GM18867 (cell line): ENCODE data around the gene EFNA5.

Experiments used
- ATAC-seq: cut with Tn5 transposase; IDR thresholded peaks from one replicate; pipeline ENCODE4 v1.9.1; 2021; ENCODE audit warnings: mild to moderate bottlenecking, moderate library complexity; ENCODE audit not compliant: unreplicated experiment

EFNA5 gene

DNA sequence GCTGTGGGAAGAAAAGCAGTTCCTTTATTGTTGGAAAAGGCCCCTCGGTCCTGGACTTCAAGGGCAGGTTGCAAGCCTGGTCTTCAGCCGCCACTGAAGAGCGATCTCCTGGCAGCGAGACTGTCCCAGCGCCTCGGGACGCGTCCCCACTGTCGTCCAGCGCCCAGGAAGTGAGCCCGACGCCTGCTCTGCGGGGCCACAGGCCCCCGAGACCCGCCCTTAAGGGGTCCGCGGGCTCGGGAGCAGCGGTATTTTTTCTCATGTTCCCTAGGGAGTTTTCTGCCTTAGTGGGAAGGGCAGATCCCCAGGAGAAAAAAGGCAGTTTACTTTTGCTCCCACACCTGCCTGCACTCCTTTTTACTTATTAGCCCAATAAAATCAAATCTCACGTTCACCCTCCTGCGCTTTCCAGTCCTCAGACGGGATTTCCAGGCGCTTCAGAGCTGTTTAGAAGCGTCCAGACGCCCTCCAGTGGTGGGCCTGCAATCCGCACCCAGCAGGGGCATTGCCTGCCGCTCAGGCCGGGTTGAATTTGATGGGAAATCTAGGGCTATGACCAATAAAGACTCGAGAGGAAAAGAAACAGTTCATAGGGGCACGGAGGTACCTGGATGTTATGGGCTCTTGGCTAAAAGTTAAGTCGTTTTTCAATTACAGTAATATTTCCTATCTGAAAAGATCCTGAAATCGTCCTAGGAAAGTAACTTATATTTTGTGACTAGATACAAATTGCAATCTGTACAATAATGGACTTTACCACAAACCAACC, 2.8 kb upstream of the EFNA5 start:
- peak; percentile 78 for ATAC-seq

DNA sequence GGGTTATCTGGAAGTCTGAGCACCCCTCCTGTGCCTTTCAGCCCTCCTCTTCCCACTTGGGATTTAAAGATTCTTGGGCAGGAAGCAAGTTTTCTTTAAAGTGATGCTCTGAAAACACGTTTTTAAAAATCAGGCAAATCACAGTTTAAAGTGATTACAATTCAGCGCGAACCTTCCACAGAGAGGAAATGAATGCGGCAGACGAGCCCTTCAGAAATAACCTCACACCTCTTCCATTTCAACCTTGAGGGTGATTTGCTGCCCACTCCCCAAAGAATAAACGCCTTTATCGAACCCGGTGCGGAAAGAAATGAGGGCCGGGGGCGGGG, 2.3 kb upstream of the EFNA5 start:
- ATAC-seq: no peak

DNA sequence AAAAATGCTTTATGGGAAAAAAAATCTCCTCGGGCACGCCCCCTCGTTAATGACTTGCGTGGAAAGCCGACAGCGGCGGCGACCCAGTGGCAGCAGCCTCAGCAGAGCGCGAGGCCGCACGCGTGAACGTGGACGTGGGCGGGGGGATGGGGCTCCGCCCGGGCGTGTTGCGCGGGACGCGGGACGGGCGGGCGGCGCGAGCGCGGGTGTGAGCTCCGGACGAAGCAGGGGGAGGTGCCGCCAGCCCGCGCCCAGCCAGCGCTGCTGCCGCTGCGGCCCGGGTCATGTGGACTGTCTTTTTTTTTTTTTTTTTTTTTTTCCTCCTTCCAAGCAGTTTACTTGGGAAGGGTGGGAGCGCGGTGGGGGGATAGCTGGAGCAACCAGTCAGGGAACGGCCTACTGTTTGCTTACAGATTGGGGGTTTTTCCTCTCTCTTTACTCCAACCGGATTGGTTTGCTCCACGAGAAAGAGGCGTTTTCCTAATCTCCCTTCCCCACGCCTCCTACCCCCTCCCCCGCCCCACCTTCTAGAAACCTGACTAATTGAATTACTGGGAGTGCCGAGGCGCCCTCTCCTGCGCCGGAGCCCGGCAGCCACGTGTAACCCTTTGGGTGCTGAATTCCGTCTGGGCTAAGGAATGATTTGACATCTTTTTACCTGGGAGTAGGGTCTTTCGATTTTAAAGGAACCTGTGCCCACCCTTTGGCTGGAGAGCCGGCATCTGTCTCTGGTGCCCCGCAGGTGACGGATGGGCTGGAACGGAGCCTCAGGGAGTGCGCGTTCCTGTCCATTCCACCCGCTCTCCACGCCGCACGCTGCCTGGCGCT, 1.7 kb upstream of the EFNA5 start:
- no peak for ATAC-seq

DNA sequence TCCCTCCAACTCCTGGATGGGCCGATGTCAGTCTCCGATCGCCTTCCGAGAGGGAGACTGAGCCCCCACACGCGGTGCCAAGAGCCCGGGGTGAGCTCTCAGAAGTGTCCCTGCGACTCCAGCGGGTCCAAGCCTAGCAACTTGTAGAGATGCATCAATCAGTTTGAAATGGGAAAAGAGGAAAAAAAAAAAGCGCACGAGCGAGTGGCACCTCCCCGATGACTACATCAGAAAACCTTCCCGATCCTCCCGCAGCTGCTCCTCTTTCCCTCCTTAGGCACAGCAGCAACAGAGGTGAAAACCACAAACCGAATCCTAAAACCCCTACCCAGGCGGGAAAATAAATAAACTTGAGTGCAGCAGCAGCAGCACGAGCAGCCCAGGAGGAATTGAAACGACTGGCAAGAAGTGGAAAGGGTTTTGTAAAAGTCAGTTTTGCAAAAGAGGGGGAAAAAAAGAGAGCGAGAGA, 1.0 kb upstream of the EFNA5 start:
- ATAC-seq: no peak

DNA sequence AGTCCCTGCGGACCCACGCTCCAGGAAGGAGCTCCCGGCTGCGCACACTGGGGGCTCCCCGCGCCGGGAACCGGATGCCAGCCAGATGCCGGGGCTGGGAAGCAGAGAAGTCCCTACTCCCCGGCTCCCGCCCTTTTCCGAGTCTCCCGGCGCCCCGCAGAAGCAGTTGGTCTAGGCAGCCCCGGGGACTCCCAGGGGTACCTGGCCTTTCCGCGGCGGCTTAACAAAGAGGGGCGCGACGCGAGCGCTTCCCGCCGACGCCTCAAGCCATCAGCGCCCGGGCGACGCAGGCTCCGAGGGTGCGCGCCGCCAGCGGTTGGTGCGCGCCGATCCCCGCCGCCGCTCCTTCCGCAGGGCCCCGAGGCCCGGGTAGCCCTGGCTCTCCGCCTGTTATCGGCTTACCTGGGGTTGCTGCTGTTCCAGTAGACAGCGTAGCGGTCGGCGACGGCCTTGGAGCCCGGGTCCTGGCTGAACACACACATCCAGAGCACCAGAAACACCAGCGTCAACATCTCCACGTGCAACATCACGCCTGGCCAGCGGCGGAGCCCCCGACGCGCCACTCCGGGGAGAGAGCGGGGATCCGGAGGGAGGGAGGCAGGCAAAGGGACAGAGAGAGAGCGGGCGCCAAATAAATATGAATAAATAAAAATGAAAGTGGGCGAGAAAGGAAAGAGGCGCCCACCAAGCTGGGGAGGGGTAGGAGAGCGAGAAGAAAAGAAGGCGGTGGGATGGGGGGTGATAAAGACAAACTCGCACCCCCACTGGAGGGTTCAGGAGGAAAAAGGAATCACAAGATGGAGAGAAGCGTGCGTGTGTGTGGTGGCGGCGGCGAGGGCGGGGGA, 428 bp downstream of the EFNA5 start:
- ATAC-seq: no peak

DNA sequence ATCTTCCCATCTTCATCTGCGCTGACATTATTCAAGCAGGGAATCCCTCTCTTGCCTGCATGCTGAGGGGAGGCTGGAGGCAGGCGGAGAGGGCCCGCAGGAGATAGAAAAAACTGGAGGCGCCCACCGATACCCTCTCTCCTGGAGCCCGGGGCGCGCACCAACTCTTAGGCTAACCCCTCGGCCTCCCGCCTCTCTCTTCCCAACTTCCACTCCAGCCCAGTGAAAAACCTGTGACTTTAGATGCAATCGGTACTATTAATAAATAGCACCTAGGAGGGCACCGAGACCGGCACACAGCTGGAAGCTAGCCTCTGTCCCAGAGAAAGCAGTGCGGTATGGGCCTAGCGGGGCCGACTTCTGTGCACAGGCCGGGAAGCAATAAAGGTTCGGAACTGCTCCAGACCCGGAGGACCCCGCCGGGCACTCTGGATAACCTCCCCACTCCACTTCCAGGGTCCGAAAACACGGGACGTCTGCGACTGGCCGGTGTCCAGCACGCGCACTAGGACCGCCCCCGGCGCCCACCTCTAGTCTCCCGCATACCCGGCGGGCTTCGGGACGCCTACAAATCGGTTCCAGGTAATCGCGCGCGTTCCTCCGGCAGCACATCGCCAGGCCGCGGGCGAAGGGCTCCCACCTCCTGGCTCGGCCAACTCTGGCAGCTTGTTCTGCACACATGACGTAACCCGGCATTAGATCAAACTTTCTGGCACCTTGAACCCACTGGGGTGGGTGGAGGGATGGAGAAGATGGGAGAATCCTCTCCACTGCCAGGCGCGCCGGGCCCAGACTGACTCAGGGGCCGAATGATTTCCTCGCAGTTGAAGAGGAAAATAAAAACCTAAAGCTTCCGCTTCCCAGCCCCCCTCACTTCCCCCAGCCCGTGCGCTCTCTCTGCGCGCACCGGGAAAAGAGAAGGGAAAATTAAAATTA, 1.4 kb downstream of the EFNA5 start:
- ATAC-seq: no peak

DNA sequence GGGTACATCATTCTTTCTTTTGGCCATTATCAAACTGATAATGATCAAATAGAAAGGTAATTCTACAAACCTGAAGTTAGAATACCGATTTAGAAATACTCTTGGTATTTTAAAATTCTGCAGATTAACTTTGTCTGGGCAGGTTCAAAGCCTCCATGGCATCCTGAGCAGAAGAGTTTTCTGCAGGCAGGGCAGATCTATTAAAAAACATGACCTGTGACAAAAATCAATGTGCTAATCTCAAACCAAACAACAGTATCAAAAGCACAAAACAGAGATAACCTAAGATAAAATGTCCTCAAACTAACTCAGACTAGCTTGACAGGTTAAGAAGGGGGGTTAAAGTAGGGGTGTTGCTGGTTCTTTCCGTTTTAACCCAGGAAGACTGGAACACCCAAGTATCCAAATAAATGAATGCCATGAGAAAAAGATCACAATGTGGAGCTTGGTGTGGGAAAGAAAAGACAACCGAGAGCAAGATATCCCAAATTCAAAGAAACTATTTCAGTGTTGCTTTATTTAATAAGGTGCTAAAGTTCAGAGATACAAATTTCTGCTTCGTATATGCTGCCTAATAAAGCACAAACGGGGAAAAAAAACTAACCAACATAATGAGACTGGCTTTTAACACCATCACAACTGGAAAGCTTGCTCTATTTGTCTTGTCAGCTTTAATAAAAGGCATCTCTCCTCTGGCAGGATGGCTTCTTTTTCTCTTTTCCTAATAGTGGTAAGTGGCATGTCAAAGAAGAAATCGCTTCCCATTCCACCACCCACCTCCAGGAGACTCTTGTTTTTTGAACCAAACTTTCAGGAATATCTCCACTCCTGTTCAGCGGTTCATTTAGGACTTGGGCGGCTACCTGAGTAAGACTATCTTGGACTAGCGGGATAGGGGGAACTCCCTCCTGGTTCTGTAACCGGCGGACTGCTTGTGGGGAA, 2.3 kb downstream of the EFNA5 start:
- no peak for ATAC-seq

DNA sequence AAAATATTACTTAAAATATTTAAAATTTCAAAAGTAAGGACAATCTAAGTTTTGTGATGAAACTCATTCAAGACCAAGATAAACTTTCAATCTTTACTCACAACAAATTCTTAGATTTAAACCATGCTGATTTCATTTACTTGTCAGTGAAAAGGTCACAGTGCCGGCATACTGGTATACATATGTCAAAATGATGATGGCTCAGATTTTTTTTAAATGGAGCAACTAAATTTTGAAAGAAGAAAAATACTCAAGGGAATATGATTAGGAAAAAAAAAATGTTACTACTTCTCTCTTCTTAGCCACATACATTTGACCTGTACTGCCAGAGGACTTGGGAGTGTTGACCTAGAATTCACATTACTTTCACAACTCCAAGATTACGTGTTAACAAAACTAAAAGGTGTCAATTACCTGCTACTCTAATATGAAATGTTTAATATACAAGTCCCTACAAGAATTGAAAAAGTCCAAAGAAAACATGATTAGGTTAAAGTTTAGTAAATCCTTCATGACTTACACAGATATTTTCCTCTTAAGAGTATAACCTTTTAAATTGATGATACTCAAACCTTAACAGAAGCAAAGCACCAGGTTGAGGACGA, 4.6 kb downstream of the EFNA5 start:
- ATAC-seq: no peak

DNA sequence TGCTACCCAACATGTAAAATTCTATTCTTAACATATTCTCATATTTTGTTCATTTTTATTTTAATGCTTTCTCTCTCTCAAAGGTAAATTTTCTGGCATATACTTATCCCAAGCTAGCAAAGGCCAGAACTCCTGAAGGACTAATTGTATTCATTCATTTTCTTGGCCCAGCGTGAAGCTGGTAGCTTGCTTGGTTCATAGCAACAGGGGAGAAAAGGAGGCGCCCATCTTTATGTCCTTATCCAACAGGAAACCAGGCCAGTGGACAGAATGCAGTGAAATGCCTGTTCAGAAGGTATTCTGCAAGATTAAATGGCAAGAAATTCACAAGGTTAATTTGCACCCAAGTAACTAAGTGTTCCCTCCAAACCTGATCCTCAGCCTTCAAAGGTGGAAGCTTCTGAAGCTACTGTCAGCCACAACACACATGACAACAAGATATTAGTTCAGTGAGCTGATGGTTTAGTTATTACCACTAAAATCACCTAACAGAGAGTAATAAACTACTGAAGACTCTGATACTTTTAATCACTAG, 5.6 kb downstream of the EFNA5 start:
- ATAC-seq: no peak

DNA sequence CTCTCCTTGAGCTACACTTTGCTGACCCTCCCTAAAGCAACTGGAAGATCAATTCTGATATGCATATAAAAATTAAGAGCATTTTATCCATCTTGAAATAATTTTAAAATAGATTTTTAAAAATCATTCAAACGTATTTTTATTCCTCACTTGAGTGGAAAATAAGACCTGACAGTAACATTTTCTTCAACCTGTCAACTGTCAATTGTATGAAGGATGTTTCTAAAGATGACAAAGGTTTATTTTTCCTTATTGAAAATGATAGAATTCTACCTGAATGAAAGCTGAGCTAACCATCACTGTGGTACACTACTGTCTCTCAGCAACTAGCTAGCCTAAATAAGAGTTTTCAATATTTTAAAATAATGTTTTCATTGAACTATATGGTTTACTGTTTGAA, 7.0 kb downstream of the EFNA5 start:
- ATAC-seq: no peak

DNA sequence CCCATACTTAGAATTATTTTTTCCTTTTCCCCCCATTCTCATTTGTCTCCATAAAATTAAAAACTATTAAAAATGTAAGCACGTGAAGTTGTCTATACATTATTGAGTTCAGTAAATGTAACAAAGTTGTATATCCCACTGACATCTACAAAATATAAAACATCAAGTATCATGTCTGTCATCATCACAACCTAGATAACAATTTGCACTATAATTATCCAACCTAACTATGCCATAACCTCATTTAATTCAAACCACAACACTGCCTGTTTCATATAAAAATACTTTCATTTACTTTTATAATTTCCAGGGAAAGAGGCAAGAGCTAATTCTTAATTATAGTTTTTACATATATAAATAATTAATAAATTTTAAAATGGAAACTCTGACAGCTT, 9.1 kb downstream of the EFNA5 start:
- no peak for ATAC-seq

DNA sequence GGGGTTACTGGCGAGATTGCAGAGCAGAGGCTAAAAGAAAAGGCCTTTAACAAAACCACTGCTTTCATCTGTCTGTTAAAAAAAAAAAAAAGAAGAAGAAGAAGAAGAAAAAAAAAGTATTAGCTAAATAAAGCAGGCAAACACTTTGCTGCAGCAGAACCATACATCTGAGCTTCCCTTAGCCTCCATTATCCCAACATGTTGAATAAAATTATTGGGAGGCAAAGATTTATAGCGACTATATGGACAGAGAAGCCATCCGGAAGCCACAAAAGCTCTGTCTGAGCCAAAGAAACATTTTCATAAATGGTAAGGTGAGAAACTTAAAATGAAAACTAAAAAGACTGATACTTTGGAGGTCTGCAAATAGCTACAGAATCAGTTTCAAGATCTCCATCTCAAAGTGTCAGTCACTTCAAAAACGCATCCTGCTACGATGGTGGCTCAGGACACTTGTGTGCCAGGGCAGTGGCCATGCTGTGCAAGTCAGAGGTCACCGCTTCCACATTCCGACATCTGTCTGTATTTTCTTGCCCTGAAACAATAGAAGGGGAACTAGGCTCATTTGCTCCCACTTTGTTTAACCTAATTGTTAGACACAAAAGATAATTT, 9.6 kb downstream of the EFNA5 start:
- peak; percentile 82 for ATAC-seq

DNA sequence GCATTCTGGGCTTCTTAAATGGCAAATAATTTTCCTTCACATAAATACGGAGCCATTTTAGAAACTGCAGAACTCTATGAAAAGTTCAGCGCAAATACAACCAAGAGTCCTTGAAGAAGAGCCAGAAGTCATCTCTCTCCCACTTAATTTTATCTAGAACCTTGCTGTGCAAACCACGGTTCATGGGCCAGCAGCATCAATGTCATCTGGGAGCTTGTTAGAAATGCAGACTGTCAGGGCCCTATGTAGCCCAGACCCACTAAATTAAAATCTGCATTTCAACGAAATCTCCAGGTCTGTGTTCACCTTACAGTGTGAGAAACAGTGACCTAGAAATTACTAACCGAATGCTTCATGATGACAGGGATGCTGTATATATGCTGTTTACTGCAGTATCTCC, 12.2 kb downstream of the EFNA5 start:
- ATAC-seq: no peak

DNA sequence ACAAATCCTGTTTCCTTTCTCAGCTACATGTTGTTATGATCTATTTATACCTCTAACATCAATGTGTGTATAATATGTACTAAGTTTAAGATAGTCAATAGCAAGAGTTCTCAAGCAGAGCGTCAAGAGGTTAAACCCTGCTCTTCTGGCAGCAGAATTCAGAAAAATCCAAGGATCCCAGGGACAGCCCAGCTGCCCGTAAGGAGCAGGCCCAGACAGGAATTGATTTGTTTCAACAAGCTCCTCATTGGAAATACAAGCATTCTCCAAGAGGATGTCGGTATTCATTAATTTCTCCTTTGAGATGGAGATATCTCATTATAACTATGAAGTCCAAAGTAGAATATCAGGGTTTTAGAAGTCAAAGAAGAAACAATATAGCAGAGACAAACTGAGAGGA, 14.9 kb downstream of the EFNA5 start:
- no peak for ATAC-seq

DNA sequence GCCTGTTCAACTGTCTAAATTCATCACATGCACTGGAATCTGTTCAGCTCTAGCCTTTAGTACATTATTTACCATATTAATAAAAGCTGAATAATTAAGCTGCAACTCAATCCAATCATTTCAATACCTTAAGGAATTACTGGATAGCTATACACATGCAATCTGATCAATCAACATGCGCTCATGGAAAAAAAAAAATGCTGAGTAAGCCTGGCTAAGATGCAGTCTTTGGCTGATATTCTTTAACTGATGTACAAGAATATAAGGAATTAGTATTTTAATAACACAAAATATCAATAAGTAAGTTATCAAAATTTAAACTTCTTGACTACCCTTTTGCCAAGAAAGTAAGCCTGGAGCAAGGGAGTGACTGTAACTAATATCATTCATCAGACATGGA, 15.9 kb downstream of the EFNA5 start:
- no peak for ATAC-seq

DNA sequence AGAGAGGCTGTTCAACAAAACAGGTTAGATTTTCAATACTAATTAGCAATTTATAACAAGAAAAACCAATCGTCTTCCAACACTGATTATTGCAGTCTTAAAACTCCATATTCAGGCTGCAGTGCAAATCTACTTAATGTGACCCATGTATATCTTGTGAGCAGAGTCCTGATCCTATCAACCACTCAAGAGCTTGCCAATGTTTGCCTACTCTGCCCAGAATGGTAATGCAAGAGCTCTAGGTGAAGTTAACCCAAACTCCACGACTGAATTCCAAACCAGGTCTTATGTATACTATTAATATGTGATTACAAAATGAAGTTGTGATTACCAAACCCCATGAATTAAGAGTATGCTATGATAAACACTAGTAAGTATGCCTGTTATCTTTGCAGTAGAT, 17.1 kb downstream of the EFNA5 start:
- no peak for ATAC-seq

DNA sequence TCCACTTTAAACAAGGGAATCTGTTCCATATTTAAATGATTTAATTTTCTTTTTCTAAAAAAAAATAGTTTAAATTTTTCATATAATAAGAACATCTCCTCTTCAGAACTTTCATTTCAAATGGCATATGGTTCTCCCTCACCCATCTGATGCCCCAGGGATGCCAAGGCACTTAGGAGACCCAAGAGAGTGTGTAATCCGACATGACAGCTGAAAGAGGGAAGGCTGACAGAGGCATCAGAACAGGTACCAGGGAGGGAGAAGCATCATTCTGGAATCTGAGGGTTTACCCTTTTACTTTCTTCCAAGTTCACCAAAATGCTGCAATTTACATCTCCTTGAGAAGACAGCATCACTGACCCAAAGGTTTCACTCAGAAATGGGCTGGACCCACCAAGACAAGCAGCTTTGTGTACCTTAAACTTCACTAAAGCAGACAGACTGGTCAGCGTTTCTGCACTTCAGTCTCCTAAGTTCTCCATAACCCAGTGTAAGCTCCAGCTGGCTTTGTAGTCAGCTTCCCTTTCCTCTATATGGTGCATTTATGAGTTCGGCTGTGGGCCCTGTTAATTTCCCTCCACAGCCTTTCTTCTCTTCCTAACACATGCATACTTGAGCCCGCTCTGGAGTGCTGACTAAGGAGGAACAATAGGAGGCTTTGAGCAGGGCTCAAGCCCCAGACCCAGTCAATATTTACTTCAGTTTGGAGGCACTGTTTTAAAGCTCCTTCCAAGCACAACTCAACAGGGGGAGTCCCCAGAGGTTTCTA, 17.7 kb downstream of the EFNA5 start:
- ATAC-seq: no peak
